ENCODE results near the gene RIMS3. TPM values are rescaled to one million over a fixed set of nuclear protein-coding genes. Genes with fewer than 3 reads are reported as not detected.

Gene RIMS3
- total RNA-seq, 1 donor from 2014 or later: 4.3 TPM

GRCh38 chr1:40651138-40651857 lies 14.2 kb downstream of the RIMS3 start:
- Mint-ChIP-seq H3K9me3 (ENCODE audit: unreplicated experiment) (no peaks in the 10 kb centered on the region), H3K27me3 (ENCODE audit: low read depth, unreplicated experiment) (peaks cover 18% of the 10 kb centered on the region), H3K27ac (ENCODE audit: unreplicated experiment) (no peak overlapping the region), H3K36me3 (ENCODE audit: low read depth, unreplicated experiment) (no peaks in the 10 kb centered on the region), H3K4me3 (ENCODE audit: unreplicated experiment) (no peak overlapping the region), H3K4me1 (ENCODE audit: low read depth, unreplicated experiment) (peaks cover 9% of the 10 kb centered on the region)
- TF ChIP-seq CTCF (IDR thresholded peaks at IDR 0.05; ENCODE audit: insufficient read depth, low read depth, low read length) (no peak), EZH2 (IDR thresholded peaks at IDR 0.05; ENCODE audit: insufficient read depth, low read length) (no peak)
- no peaks in the 10 kb centered on the region for H4K20me1 ChIP-seq (ENCODE audit: insufficient read depth, low read length)
- no peak overlapping the region for H2AFZ ChIP-seq (ENCODE audit: low read depth, low read length)
- H3K4me3 ChIP-seq (ENCODE audit: insufficient read depth, low read depth, low read length): no peak overlapping the region
- no peak for FAIRE-seq
- no peak for DNase-seq (ENCODE audit: low read depth)
- H3K27ac ChIP-seq (ENCODE audit: low read depth, low read length): no peak overlapping the region
- H3K36me3 ChIP-seq (ENCODE audit: insufficient read depth, low read length): no peaks in the 10 kb centered on the region
- H3K27me3 ChIP-seq (ENCODE audit: insufficient read depth, low read length): peaks cover 22% of the 10 kb centered on the region
- H3K9ac ChIP-seq (ENCODE audit: low read length): no peak overlapping the region
- H3K4me1 ChIP-seq (ENCODE audit: insufficient read depth, low read length): peaks cover 4% of the 10 kb centered on the region
- no peaks in the 10 kb centered on the region for H3K79me2 ChIP-seq (ENCODE audit: insufficient read depth, low read length)
- H3K4me2 ChIP-seq (ENCODE audit: low read length): no peak overlapping the region
- no peaks in the 10 kb centered on the region for H3K9me3 ChIP-seq (ENCODE audit: insufficient read depth, low read depth, low read length)

GRCh38 chr1:40650075-40650474 lies 15.4 kb downstream of the RIMS3 start:
- H3K9me3 ChIP-seq (ENCODE audit: insufficient read depth, low read depth, low read length): no peaks in the 10 kb centered on the region
- no peaks in the 10 kb centered on the region for H4K20me1 ChIP-seq (ENCODE audit: insufficient read depth, low read length)
- peaks cover 15% of the 10 kb centered on the region for H3K4me1 Mint-ChIP-seq (ENCODE audit: low read depth, unreplicated experiment)
- no peak for FAIRE-seq
- no peak overlapping the region for H2AFZ ChIP-seq (ENCODE audit: low read depth, low read length)
- no peak overlapping the region for H3K27ac Mint-ChIP-seq (ENCODE audit: unreplicated experiment)
- peaks cover 18% of the 10 kb centered on the region for H3K27me3 Mint-ChIP-seq (ENCODE audit: low read depth, unreplicated experiment)
- no peak overlapping the region for H3K9ac ChIP-seq (ENCODE audit: low read length)
- DNase-seq (ENCODE audit: low read depth): no peak
- H3K27ac ChIP-seq (ENCODE audit: low read depth, low read length): no peak overlapping the region
- TF ChIP-seq EZH2 (IDR thresholded peaks at IDR 0.05; ENCODE audit: insufficient read depth, low read length) (no peak), CTCF (IDR thresholded peaks at IDR 0.05; ENCODE audit: insufficient read depth, low read depth, low read length) (no peak)
- peaks cover 6% of the 10 kb centered on the region for H3K4me1 ChIP-seq (ENCODE audit: insufficient read depth, low read length)
- H3K36me3 ChIP-seq (ENCODE audit: insufficient read depth, low read length): no peaks in the 10 kb centered on the region
- no peaks in the 10 kb centered on the region for H3K36me3 Mint-ChIP-seq (ENCODE audit: low read depth, unreplicated experiment)
- H3K4me3 Mint-ChIP-seq (ENCODE audit: unreplicated experiment): no peak overlapping the region
- H3K27me3 ChIP-seq (ENCODE audit: insufficient read depth, low read length): peaks cover 22% of the 10 kb centered on the region
- no peaks in the 10 kb centered on the region for H3K79me2 ChIP-seq (ENCODE audit: insufficient read depth, low read length)
- H3K4me3 ChIP-seq (ENCODE audit: insufficient read depth, low read depth, low read length): no peak overlapping the region
- H3K4me2 ChIP-seq (ENCODE audit: low read length): no peak overlapping the region
- no peaks in the 10 kb centered on the region for H3K9me3 Mint-ChIP-seq (ENCODE audit: unreplicated experiment)

GRCh38 chr1:40649592-40649930 lies 15.9 kb downstream of the RIMS3 start:
- H3K4me2 ChIP-seq (ENCODE audit: low read length): no peak overlapping the region
- no peak for TF ChIP-seq CTCF (IDR thresholded peaks at IDR 0.05; ENCODE audit: insufficient read depth, low read depth, low read length)
- no peak for TF ChIP-seq EZH2 (IDR thresholded peaks at IDR 0.05; ENCODE audit: insufficient read depth, low read length)
- Mint-ChIP-seq H3K9me3 (ENCODE audit: unreplicated experiment) (no peaks in the 10 kb centered on the region), H3K27me3 (ENCODE audit: low read depth, unreplicated experiment) (peaks cover 16% of the 10 kb centered on the region), H3K36me3 (ENCODE audit: low read depth, unreplicated experiment) (no peaks in the 10 kb centered on the region), H3K4me1 (ENCODE audit: low read depth, unreplicated experiment) (peaks cover 15% of the 10 kb centered on the region), H3K27ac (ENCODE audit: unreplicated experiment) (no peak overlapping the region), H3K4me3 (ENCODE audit: unreplicated experiment) (no peak overlapping the region)
- H3K27me3 ChIP-seq (ENCODE audit: insufficient read depth, low read length): peaks cover 21% of the 10 kb centered on the region
- no peak for DNase-seq (ENCODE audit: low read depth)
- H3K9ac ChIP-seq (ENCODE audit: low read length): no peak overlapping the region
- H3K4me3 ChIP-seq (ENCODE audit: insufficient read depth, low read depth, low read length): no peak overlapping the region
- no peaks in the 10 kb centered on the region for H4K20me1 ChIP-seq (ENCODE audit: insufficient read depth, low read length)
- H3K4me1 ChIP-seq (ENCODE audit: insufficient read depth, low read length): peaks cover 6% of the 10 kb centered on the region
- no peaks in the 10 kb centered on the region for H3K9me3 ChIP-seq (ENCODE audit: insufficient read depth, low read depth, low read length)
- H3K79me2 ChIP-seq (ENCODE audit: insufficient read depth, low read length): no peaks in the 10 kb centered on the region
- no peak overlapping the region for H2AFZ ChIP-seq (ENCODE audit: low read depth, low read length)
- no peak for FAIRE-seq
- no peaks in the 10 kb centered on the region for H3K36me3 ChIP-seq (ENCODE audit: insufficient read depth, low read length)
- H3K27ac ChIP-seq (ENCODE audit: low read depth, low read length): no peak overlapping the region
